HG03521 (cell line): ENCODE results near the gene ARPC3.
"Not testable (repeated sequence)": the region's sequence is repeated elsewhere in the genome, so short reads cannot be mapped to it uniquely, and the experiment has no call there.

Experiments
- ATAC-seq: cut with Tn5 transposase; IDR thresholded peaks from one replicate; pipeline ENCODE4 v1.9.1; 2021; ENCODE audit warnings: mild to moderate bottlenecking, moderate library complexity; ENCODE audit not compliant: unreplicated experiment

Gene ARPC3

DNA sequence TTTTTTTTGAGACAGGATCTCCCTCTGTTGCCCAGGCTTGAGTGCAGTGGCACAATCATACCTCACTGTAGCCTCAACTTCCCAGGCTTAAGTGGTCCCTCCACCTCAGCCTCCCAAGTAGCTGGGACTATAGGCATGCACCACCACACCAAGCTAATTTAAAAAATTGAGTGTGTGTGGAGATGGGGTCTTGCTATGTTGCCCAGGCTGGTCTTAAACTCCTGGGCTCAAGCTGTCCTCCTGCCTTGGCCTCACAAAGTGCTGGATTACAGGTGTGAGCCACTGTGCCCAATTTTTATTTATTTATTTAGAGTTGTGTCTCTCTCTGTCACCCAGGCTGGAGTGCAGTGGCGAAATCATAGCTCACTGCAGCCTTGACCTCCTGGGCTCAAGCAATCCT is 29.5 kb downstream of the ARPC3 start:
- not testable (repeated sequence) for ATAC-seq

DNA sequence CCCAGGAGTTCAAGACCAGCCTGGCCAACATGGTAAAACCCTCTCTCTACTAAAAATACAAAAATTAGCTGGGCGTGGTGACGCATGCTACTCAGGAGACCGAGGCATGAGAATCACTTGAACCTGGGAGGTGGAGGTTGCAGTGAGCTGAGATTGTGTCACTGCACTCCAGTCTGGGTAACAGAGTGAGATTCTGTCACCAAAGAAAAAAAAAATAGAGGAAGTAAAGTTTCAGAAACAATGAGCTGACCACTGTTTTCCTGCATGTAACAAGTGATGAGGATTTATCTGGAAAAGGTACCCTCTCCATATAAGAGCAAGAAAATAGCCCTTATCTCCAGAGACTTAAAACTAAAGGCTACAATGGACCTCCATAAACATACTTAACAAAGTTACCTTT is 33.0 kb downstream of the ARPC3 start:
- not testable (repeated sequence) for ATAC-seq

DNA sequence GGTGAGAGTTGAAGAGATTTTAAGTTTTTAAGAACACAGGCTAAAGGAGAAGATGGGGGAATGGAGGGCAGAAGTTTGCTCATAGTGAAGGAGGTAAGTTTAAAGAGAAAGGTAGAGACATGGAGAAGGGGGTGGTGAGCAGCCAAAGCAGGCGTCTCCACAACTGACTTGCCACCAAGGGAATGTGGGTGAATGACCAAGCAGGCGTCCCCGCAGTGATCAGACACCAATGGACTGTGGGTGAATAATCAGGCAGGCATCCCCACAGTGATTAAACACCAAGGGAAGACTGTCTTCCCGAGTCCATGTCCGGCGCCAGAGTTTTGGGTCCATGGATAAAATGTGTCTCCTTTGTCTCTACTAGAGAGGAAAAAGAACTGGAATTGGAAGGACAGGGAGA is 40.1 kb downstream of the ARPC3 start:
- not testable (repeated sequence) for ATAC-seq

- ATAC-seq: not testable (repeated sequence)
Observed at GRCh38 chr12:110405126-110405662, 44.9 kb downstream of the ARPC3 start.

- ATAC-seq: no peak
Observed at GRCh38 chr12:110403976-110404682, 46.0 kb downstream of the ARPC3 start.

DNA sequence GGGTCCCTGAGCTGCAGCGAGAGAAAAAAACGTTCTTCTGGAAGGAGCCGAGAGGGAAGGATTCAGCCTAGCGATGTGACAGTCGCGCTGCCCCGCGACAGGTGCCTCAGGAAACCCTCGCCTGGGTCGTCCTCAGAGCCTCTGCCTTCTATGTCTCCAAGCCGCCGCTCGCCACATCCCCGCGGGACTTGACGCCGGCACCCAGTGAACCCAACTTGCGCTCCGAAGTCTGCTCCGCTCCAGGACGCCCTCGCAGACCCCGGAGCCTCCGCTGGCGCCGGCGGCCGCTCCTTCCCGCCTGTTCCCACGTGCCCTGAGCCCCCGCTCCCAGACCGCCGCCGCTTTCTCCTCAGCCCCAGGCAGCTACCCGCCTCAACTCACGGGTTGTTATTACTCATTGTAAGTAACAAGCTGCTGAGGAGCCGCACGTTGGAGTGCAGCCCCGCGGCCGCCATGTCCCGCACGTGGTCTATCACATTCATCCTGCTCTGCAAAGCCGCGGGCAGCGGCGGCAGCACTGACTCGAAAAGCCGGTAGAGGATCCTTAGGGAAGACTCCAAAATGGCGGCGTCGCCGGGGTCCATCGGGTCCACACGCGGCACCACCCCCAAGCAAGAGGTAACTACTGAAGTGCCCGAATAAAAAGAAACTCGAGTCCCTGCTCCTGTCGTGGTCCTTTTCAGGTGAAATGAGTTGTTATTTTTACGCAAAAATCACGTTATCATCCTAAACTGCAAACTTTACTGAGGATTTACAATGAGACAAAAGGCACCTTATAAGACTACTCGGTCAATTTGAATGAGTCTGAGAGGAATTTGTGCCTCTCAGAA is 46.8 kb downstream of the ARPC3 start, which contains the start of gene ANAPC7:
ANAPC7 (minus strand) TSS at position 563 of the 830 bp plus-strand sequence; CDS start at position 482, 81 bp downstream.
- peak; percentile 67 for ATAC-seq
